Sigmoid colon (tissue), 4 donors: Measurements from ENCODE around the gene PLAC8.

Source experiments
- CTCF ChIP-seq, 4 experiments: fragments of 450-650 bp in 3 of 4; fragments of 200-600 bp in 1 of 4; IDR thresholded peaks; one replicate each; pipeline ENCODE4 v1.5.1; 2016 to 2019; ENCODE audit warnings: antibody characterized with exemption in 4 of 4, mild to moderate bottlenecking in 3 of 4, moderate library complexity in 2 of 4
- EP300 ChIP-seq, 4 donors: sonication (generic); formaldehyde crosslinking; IDR thresholded peaks; one replicate each; pipeline ENCODE4 v1.6.1; 2017; ENCODE audit warnings: antibody characterized with exemption in 4 of 4
- POLR2A ChIP-seq, 2 donors: fragments of 450-650 bp; IDR thresholded peaks; one replicate each; pipeline ENCODE4 v1.6.1; 2016; ENCODE audit warnings: antibody characterized with exemption in 2 of 2, mild to moderate bottlenecking in 2 of 2, moderate library complexity in 2 of 2
- POLR2AphosphoS5 ChIP-seq, 4 donors: sonication (generic); formaldehyde crosslinking; IDR thresholded peaks; one replicate each; pipeline ENCODE4 v1.6.1; 2017; ENCODE audit warnings: antibody characterized with exemption in 4 of 4

- TF ChIP-seq CTCF (IDR thresholded peaks at IDR 0.05) (no peak), POLR2AphosphoS5 (IDR thresholded peaks at IDR 0.05) (no peak), EP300 (IDR thresholded peaks at IDR 0.05) (no peak), POLR2A (IDR thresholded peaks at IDR 0.05) (no peak)
Measured at GRCh38 chr4:83096397-83096796, 18.1 kb downstream of the PLAC8 start.
